ENCODE measurements around the gene PXMP2.

DNA sequence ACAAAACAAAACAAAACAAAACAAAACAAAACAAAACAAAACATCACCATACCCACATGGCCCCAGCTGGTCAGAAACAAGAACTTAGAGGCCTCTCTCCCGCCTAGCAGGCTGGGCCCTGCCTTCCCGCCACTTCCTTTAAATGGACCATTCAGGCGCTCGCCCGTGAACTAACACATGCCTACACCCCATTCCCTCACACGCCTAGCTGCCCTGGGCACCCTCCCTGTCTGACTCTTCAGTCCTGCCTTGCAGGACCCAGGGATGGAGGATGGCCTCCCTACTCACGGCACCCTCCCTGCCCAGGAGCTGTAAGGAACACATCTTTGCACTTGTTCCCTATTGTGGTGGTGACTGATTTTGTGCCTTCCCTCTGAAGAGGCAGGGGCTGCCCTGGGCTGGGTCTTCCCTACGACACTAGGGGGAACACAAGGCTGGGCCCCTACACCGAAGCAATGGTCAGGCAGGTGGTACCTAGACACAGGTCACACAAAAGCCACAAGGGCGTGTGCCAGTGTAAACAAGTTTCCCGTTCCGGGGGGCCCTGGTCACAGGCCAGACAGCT is 47.3 kb upstream of the PXMP2 start:
- TF ChIP-seq, protein P1, sequence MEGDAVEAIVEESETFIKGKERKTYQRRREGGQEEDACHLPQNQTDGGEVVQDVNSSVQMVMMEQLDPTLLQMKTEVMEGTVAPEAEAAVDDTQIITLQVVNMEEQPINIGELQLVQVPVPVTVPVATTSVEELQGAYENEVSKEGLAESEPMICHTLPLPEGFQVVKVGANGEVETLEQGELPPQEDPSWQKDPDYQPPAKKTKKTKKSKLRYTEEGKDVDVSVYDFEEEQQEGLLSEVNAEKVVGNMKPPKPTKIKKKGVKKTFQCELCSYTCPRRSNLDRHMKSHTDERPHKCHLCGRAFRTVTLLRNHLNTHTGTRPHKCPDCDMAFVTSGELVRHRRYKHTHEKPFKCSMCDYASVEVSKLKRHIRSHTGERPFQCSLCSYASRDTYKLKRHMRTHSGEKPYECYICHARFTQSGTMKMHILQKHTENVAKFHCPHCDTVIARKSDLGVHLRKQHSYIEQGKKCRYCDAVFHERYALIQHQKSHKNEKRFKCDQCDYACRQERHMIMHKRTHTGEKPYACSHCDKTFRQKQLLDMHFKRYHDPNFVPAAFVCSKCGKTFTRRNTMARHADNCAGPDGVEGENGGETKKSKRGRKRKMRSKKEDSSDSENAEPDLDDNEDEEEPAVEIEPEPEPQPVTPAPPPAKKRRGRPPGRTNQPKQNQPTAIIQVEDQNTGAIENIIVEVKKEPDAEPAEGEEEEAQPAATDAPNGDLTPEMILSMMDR (IDR thresholded peaks at IDR 0.05), result no peak
- no peak for TF ChIP-seq POLR2A (IDR thresholded peaks at IDR 0.05)

Data from thyroid gland (tissue), 4 donors.